GM21381 (cell line): ENCODE results near the gene FILIP1L.

ENCODE experiments used
- ATAC-seq: cut with Tn5 transposase; IDR thresholded peaks from one replicate; pipeline ENCODE4 v1.9.1; 2021; ENCODE audit warnings: mild to moderate bottlenecking, moderate library complexity; ENCODE audit not compliant: unreplicated experiment

The FILIP1L gene

GRCh38 chr3:100045696-100046095 lies 68.6 kb downstream of the FILIP1L start:
- ATAC-seq: no peak

GRCh38 chr3:100044369-100044768 lies 69.9 kb downstream of the FILIP1L start:
- peak; percentile 82 for ATAC-seq

- ATAC-seq: no peak
Observed at GRCh38 chr3:100043271-100043670, 71.0 kb downstream of the FILIP1L start.

- ATAC-seq: no peak
Observed at GRCh38 chr3:100042166-100042981, 71.9 kb downstream of the FILIP1L start.

- no peak for ATAC-seq
Observed at GRCh38 chr3:100041328-100041749, 73.0 kb downstream of the FILIP1L start.

GRCh38 chr3:100040451-100041225 lies 73.7 kb downstream of the FILIP1L start:
- ATAC-seq: no peak

GRCh38 chr3:100039075-100039474 lies 75.2 kb downstream of the FILIP1L start:
- no peak for ATAC-seq

- no peak for ATAC-seq
Observed at GRCh38 chr3:100033903-100034471, 80.3 kb downstream of the FILIP1L start.

- ATAC-seq: no peak
Observed at GRCh38 chr3:100033184-100033583, 81.1 kb downstream of the FILIP1L start.

- no peak for ATAC-seq
Observed at GRCh38 chr3:100032243-100032642, 82.1 kb downstream of the FILIP1L start.

GRCh38 chr3:100030914-100031425 lies 83.3 kb downstream of the FILIP1L start:
- no peak for ATAC-seq

- ATAC-seq: no peak
Observed at GRCh38 chr3:100030346-100030745, 84.0 kb downstream of the FILIP1L start.

GRCh38 chr3:100029689-100030088 lies 84.6 kb downstream of the FILIP1L start:
- no peak for ATAC-seq

GRCh38 chr3:100029052-100029451 lies 85.2 kb downstream of the FILIP1L start:
- ATAC-seq: no peak

- no peak for ATAC-seq
Observed at GRCh38 chr3:100027321-100027720, 87.0 kb downstream of the FILIP1L start.

- no peak for ATAC-seq
Observed at GRCh38 chr3:100024520-100025303, 89.6 kb downstream of the FILIP1L start.

GRCh38 chr3:100023595-100023994 lies 90.7 kb downstream of the FILIP1L start:
- ATAC-seq: no peak

GRCh38 chr3:100023150-100023549 lies 91.2 kb downstream of the FILIP1L start:
- ATAC-seq: no peak

- no peak for ATAC-seq
Observed at GRCh38 chr3:100022506-100022905, 91.8 kb downstream of the FILIP1L start.

GRCh38 chr3:100020876-100021644 lies 93.2 kb downstream of the FILIP1L start:
- ATAC-seq: no peak
